Liver (tissue), 3 donors: ENCODE measurements around the gene INPP5A.

Experiments used
- EGR1 ChIP-seq, 2 donors: IDR thresholded peaks; 2 replicates each; pipeline ENCODE4 v1.6.1; 2016 to 2018; ENCODE audit warnings: antibody characterized with exemption in 2 of 2, low read depth in 2 of 2
- GABPA ChIP-seq, 2 donors: IDR thresholded peaks in 1 of 2; conservative IDR thresholded peaks in 1 of 2; 2 replicates each; pipeline ENCODE4 v1.6.1; 2016; ENCODE audit warnings: antibody characterized with exemption in 2 of 2, mild to moderate bottlenecking in 1 of 2, moderate library complexity in 1 of 2
- RAD21 ChIP-seq, 2 donors: IDR thresholded peaks; 2 replicates each; pipeline ENCODE4 v1.6.1; 2016; ENCODE audit warnings: antibody characterized with exemption in 2 of 2, mild to moderate bottlenecking in 2 of 2
- SP1 ChIP-seq: IDR thresholded peaks from 2 replicates; pipeline ENCODE4 v1.6.1; 2018; ENCODE audit warnings: antibody characterized with exemption, mild to moderate bottlenecking
- TAF1 ChIP-seq: conservative IDR thresholded peaks from 2 replicates; pipeline ENCODE4 v1.6.1; 2016; ENCODE audit warnings: antibody characterized with exemption, mild to moderate bottlenecking
- YY1 ChIP-seq: IDR thresholded peaks from 2 replicates; pipeline ENCODE4 v1.6.1; 2016; ENCODE audit warnings: antibody characterized with exemption, mild to moderate bottlenecking
- TF ChIP-seq, protein P1 (sequence below): fragments of 150-350 bp; IDR thresholded peaks from 2 replicates; pipeline ENCODE4 v1.5.1; 2017; ENCODE audit warnings: improper control_type of control experiment, low read depth, low read length; ENCODE audit not compliant: missing input control
- TF ChIP-seq, protein P2 (sequence below): IDR thresholded peaks from 2 replicates; pipeline ENCODE4 v1.6.1; 2016; ENCODE audit warnings: antibody characterized with exemption
- TF ChIP-seq, protein P3 (sequence below): IDR thresholded peaks from 2 replicates; pipeline ENCODE4 v1.6.1; 2016; ENCODE audit warnings: antibody characterized with exemption
- TF ChIP-seq, protein P4 (sequence below): IDR thresholded peaks from 2 replicates; pipeline ENCODE4 v1.6.1; 2016; ENCODE audit warnings: antibody characterized with exemption
- donor health status: healthy.
- donor health status: healthy.

DNA sequence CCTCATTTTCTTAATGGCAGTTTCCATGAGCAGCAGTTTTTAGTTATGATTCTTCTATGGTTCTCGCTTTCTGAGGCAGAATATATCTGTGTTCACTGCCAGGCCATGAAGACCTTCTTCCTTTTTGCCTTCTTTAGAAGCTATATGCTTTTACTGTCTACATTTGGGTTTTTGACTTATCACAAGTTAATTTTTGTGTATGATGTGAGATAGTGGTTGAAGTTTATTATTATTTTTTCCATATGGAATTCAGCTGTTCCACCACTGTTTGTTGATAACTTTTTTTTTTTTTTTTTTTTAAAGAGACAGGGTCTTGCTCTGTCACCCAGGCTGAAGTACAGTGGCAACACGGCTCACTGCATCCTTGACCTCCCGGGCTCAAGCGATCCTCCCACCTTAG, 44.5 kb downstream of the INPP5A start:
- TF ChIP-seq, protein P1, sequence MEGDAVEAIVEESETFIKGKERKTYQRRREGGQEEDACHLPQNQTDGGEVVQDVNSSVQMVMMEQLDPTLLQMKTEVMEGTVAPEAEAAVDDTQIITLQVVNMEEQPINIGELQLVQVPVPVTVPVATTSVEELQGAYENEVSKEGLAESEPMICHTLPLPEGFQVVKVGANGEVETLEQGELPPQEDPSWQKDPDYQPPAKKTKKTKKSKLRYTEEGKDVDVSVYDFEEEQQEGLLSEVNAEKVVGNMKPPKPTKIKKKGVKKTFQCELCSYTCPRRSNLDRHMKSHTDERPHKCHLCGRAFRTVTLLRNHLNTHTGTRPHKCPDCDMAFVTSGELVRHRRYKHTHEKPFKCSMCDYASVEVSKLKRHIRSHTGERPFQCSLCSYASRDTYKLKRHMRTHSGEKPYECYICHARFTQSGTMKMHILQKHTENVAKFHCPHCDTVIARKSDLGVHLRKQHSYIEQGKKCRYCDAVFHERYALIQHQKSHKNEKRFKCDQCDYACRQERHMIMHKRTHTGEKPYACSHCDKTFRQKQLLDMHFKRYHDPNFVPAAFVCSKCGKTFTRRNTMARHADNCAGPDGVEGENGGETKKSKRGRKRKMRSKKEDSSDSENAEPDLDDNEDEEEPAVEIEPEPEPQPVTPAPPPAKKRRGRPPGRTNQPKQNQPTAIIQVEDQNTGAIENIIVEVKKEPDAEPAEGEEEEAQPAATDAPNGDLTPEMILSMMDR = no peak
- TF ChIP-seq RAD21 (IDR thresholded peaks at IDR 0.05) (no peak), YY1 (no peak), TAF1 (no peak), EGR1 (IDR thresholded peaks at IDR 0.05; ENCODE audit: low read depth in 2 of 2) (no peak), GABPA (IDR thresholded peaks at IDR 0.05 in 1 of 2, conservative IDR thresholded peaks at IDR 0.05 in 1 of 2) (no peak), SP1 (no peak)
- TF ChIP-seq, protein P2, sequence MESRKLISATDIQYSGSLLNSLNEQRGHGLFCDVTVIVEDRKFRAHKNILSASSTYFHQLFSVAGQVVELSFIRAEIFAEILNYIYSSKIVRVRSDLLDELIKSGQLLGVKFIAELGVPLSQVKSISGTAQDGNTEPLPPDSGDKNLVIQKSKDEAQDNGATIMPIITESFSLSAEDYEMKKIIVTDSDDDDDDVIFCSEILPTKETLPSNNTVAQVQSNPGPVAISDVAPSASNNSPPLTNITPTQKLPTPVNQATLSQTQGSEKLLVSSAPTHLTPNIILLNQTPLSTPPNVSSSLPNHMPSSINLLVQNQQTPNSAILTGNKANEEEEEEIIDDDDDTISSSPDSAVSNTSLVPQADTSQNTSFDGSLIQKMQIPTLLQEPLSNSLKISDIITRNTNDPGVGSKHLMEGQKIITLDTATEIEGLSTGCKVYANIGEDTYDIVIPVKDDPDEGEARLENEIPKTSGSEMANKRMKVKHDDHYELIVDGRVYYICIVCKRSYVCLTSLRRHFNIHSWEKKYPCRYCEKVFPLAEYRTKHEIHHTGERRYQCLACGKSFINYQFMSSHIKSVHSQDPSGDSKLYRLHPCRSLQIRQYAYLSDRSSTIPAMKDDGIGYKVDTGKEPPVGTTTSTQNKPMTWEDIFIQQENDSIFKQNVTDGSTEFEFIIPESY = no peak
- TF ChIP-seq, protein P3, sequence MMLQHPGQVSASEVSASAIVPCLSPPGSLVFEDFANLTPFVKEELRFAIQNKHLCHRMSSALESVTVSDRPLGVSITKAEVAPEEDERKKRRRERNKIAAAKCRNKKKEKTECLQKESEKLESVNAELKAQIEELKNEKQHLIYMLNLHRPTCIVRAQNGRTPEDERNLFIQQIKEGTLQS = no peak
- TF ChIP-seq, protein P4, sequence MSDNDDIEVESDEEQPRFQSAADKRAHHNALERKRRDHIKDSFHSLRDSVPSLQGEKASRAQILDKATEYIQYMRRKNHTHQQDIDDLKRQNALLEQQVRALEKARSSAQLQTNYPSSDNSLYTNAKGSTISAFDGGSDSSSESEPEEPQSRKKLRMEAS = no peak
